B cell (primary cell): ENCODE results near the gene SIL1. TPM values are rescaled to one million over a fixed set of nuclear protein-coding genes. Genes with fewer than 3 reads are reported as not detected.
"Not testable (repeated sequence)": the region's sequence is repeated elsewhere in the genome, so short reads cannot be mapped to it uniquely, and the experiment has no call there.

Experiments used
- ATAC-seq: fragments of 200-7000 bp; cut with Tn5 transposase; one replicate; pipeline ENCODE4 v1.10.0; 2021; ENCODE audit warnings: low read depth, mild to moderate bottlenecking, moderate number of reproducible peaks, moderate library complexity
- CTCF ChIA-PET: fragments of 350-600 bp; sonication (Branson Sonifier 250); formaldehyde crosslinking; loops from one replicate; lab custom pipeline; 2021; ENCODE audit warnings: antibody characterized with exemption, inconsistent platforms; lab: Charles Lee
- POLR2A ChIA-PET: fragments of 350-600 bp; sonication (Branson Sonifier 250); formaldehyde crosslinking; loops from one replicate; lab custom pipeline; 2021; ENCODE audit warnings: antibody characterized with exemption; lab: Charles Lee
- DNase-seq: peaks from one replicate; pipeline ENCODE4 v3.0.0; 2013
- H2AFZ ChIP-seq: 2 replicates; pipeline ENCODE4 v1.6.1; 2012; ENCODE audit warnings: mild to moderate bottlenecking, low read depth, low read length; ENCODE audit not compliant: insufficient read depth, poor library complexity, severe bottlenecking
- H3K27ac ChIP-seq, 2 donors: 1 replicate in 1 of 2; 2 replicates in 1 of 2; pipeline ENCODE4 v1.5.1; 2012 to 2013; ENCODE audit warnings: low read length in 2 of 2, mild to moderate bottlenecking in 2 of 2, moderate library complexity in 1 of 2
- H3K27me3 ChIP-seq, 4 experiments: fragments of 200-600 bp in 1 of 4; sonication (generic) in 1 of 4; replicated peaks in 1 of 4; 1 replicate in 2 of 4; 2 replicates in 2 of 4; pipeline versions ENCODE4 v1.6.1 to v1.7.0; 2013 to 2016; ENCODE audit warnings: low read length in 3 of 4, mild to moderate bottlenecking in 2 of 4, mixed read lengths in 1 of 4, moderate library complexity in 1 of 4; ENCODE audit not compliant: insufficient read depth in 4 of 4, control insufficient read depth in 3 of 4; ENCODE audit errors: control extremely low read depth in 1 of 4
- H3K36me3 ChIP-seq, 2 experiments: replicated peaks in 1 of 2; 1 replicate in 1 of 2; 2 replicates in 1 of 2; pipeline versions ENCODE4 v1.6.1 to v1.7.1; 2013; ENCODE audit warnings: low read length in 1 of 2; ENCODE audit not compliant: insufficient read depth in 2 of 2, control insufficient read depth in 1 of 2; ENCODE audit errors: control extremely low read depth in 1 of 2, extremely low read depth in 1 of 2
- H3K4me1 ChIP-seq, 2 donors: fragments of 200-600 bp in 1 of 2; sonication (generic) in 1 of 2; 1 replicate in 1 of 2; 2 replicates in 1 of 2; pipeline versions ENCODE4 v1.5.1 to v1.6.1; 2013 to 2017; ENCODE audit warnings: low read length in 2 of 2; ENCODE audit not compliant: control insufficient read depth in 2 of 2, insufficient read depth in 2 of 2
- H3K4me2 ChIP-seq: replicated peaks from 2 replicates; pipeline ENCODE3; 2012; ENCODE audit warnings: mild to moderate bottlenecking, low read depth, low read length; ENCODE audit not compliant: poor library complexity, severe bottlenecking
- H3K4me3 ChIP-seq, 5 experiments: fragments of 200-600 bp in 1 of 5; sonication (generic) in 1 of 5; 1 replicate in 3 of 5; 2 replicates in 2 of 5; pipeline versions ENCODE4 v1.5.1 to v1.7.0; 2011 to 2016; ENCODE audit warnings: low read length in 4 of 5, mild to moderate bottlenecking in 4 of 5, low read depth in 2 of 5, control low read depth in 1 of 5, moderate library complexity in 1 of 5; ENCODE audit not compliant: insufficient read depth in 1 of 5; ENCODE audit errors: control extremely low read depth in 1 of 5, extremely low read depth in 1 of 5
- H3K79me2 ChIP-seq: fragments of 200-600 bp; sonication (generic); one replicate; pipeline ENCODE4 v1.6.0; 2016; ENCODE audit warnings: low read length; ENCODE audit not compliant: control insufficient read depth, insufficient read depth
- H3K9ac ChIP-seq: fragments of 200-600 bp; sonication (generic); 2 replicates; pipeline ENCODE4 v1.6.1; 2017; ENCODE audit warnings: mild to moderate bottlenecking, low read length, moderate library complexity
- H3K9me3 ChIP-seq, 3 donors: one replicate each; pipeline versions ENCODE4 v1.6.1 to v1.7.1; 2013; ENCODE audit warnings: low read length in 2 of 3; ENCODE audit not compliant: control insufficient read depth in 2 of 3, insufficient read depth in 1 of 3; ENCODE audit errors: control extremely low read depth in 1 of 3
- H4K20me1 ChIP-seq: 2 replicates; pipeline ENCODE4 v1.6.0; 2012; ENCODE audit warnings: mild to moderate bottlenecking, low read length; ENCODE audit not compliant: insufficient read depth, control insufficient read depth, poor library complexity, severe bottlenecking
- H3K27ac Mint-ChIP-seq: one replicate; pipeline ENCODE4 v1.8.0; 2021; ENCODE audit warnings: mixed read lengths
- H3K27me3 Mint-ChIP-seq: one replicate; pipeline ENCODE4 v1.8.0; 2021; ENCODE audit warnings: mixed read lengths
- H3K4me1 Mint-ChIP-seq: one replicate; pipeline ENCODE4 v1.8.0; 2021; ENCODE audit warnings: mixed read lengths
- H3K4me3 Mint-ChIP-seq: one replicate; pipeline ENCODE4 v1.8.0; 2021; ENCODE audit warnings: mixed read lengths
- H3K9me3 Mint-ChIP-seq: one replicate; pipeline ENCODE4 v1.8.0; 2022; ENCODE audit warnings: mixed read lengths; ENCODE audit not compliant: insufficient read depth
- CTCF ChIP-seq: fragments of 200-600 bp; IDR thresholded peaks from one replicate; pipeline ENCODE4 v1.8.0; 2022; ENCODE audit warnings: antibody characterized with exemption, mild to moderate bottlenecking
- EZH2 ChIP-seq: IDR thresholded peaks from 2 replicates; pipeline ENCODE4 v1.6.1; 2012; ENCODE audit warnings: borderline replicate concordance, low read depth, mild to moderate bottlenecking, moderate library complexity, low read length; ENCODE audit not compliant: insufficient read depth, poor library complexity, severe bottlenecking
- WGBS: methylation state at CpG from one replicate; pipeline ENCODE4 v1.1.5; 2013; ENCODE audit warnings: missing lambda C conversion rate; ENCODE audit not compliant: insufficient coverage; 5-methylcytosine and 5-hydroxymethylcytosine counted together
- intact Hi-C: fragments of 100-400 bp; cut with micrococcal nuclease; formaldehyde crosslinking; loops from one replicate; pipeline ENCODE4 v1.10.0; 2022
- polyA plus RNA-seq: library from polyadenylated mRNA; depleted of rRNA; stranded (reverse); fragments of >200 nt; gene quantifications from 2 replicates; pipeline ENCODE4 v1.2.3, GENCODE V29; 2012
- total RNA-seq, 2 donors: library from RNA; stranded (reverse); fragments of 120-200 nt in 1 of 2; gene quantifications; 1 replicate in 1 of 2; 2 replicates in 1 of 2; pipeline versions ENCODE4 v1.2.3 to v1.2.4, GENCODE V29; 2013 to 2022

SIL1 gene
- total and polyA plus RNA-seq, 2 donors (not counting 1 experiment from before 2014, with no cell fraction given) = 16.9 to 19.8 TPM

GRCh38 chr5:139012176-139012575 lies 186.0 kb downstream of the SIL1 start:
- Histone ChIP-seq H3K79me2 (no peaks in the 10 kb centered on the region), H2AFZ (no peak overlapping the region), H3K36me3 (peaks cover 0 to 9% of the 10 kb centered on the region in 2 experiments), H4K20me1 (no peaks in the 10 kb centered on the region), H3K9me3 (no peaks in the 10 kb centered on the region), H3K4me3 (no peak overlapping the region), H3K4me2 (no peak overlapping the region), H3K4me1 (no peaks in the 10 kb centered on the region), H3K9ac (no peak overlapping the region), H3K27me3 (no peaks in the 10 kb centered on the region), H3K27ac (no peak overlapping the region)
- POLR2A ChIA-PET = no interaction called here
- intact Hi-C loops = no loop called here
- DNase-seq (no peak), ATAC-seq (no peak)
- Mint-ChIP-seq H3K9me3 (no peaks in the 10 kb centered on the region), H3K27ac (no peak overlapping the region), H3K4me3 (no peak overlapping the region), H3K4me1 (no peaks in the 10 kb centered on the region), H3K27me3 (no peaks in the 10 kb centered on the region)
- no peak for TF ChIP-seq CTCF
- TF ChIP-seq EZH2 = no peak
- CTCF ChIA-PET = no interaction called here
- WGBS = 96% methylated on average over 4 of the region's 4 CpGs

- H3K4me1 Mint-ChIP-seq = not testable (repeated sequence)
These were observed 187.0 kb downstream of the SIL1 start for GRCh38 chr5:139011156-139011555.

More at GRCh38 chr5:139011156-139011555, 187.0 kb downstream of the SIL1 start:
- peak overlapping the region; percentile 69 for H3K4me3 Mint-ChIP-seq
- H4K20me1 ChIP-seq, H3K79me2 ChIP-seq, H2AFZ ChIP-seq, H3K27me3 Mint-ChIP-seq, ATAC-seq, H3K9me3 Mint-ChIP-seq, DNase-seq, H3K4me3 ChIP-seq, H3K27ac ChIP-seq, H3K4me2 ChIP-seq, H3K27me3 ChIP-seq, POLR2A ChIA-PET, H3K36me3 ChIP-seq, CTCF ChIA-PET, H3K4me1 ChIP-seq, H3K9ac ChIP-seq, H3K9me3 ChIP-seq, H3K27ac Mint-ChIP-seq, intact Hi-C loops: not testable (repeated sequence)
- 77% methylated on average over 7 of the region's 25 CpGs for WGBS
